ENCODE data around the gene CEBPG.

The CEBPG gene

GRCh38 chr19:33334271-33334670 is 39.2 kb upstream of the CEBPG start:
- TF ChIP-seq POLR2AphosphoS5 (IDR thresholded peaks at IDR 0.05; ENCODE audit: borderline replicate concordance, low read depth, low read length) (no peak), FOXP2 (optimal IDR thresholded peaks at IDR 0.05; ENCODE audit: control extremely low read depth, extremely low read length, insufficient read depth) (no peak), EZH2 (IDR thresholded peaks at IDR 0.05) (no peak)
- no peak overlapping the region for H3K9ac ChIP-seq (ENCODE audit: insufficient read length)
- H3K9me3 ChIP-seq (ENCODE audit: low read depth, low read length), result no peaks in the 10 kb centered on the region
- no peaks in the 10 kb centered on the region for H3K36me3 ChIP-seq (ENCODE audit: insufficient read depth, low read length)
- no peak overlapping the region for H3K27ac ChIP-seq
- no peak for DNase-seq (ENCODE audit: low read depth, low spot score)
- H3K4me3 ChIP-seq, result no peak overlapping the region

GRCh38 chr19:33335446-33335845 is 38.1 kb upstream of the CEBPG start:
- DNase-seq (ENCODE audit: low read depth, low spot score), result no peak
- TF ChIP-seq POLR2AphosphoS5 (IDR thresholded peaks at IDR 0.05; ENCODE audit: borderline replicate concordance, low read depth, low read length) (no peak), FOXP2 (optimal IDR thresholded peaks at IDR 0.05; ENCODE audit: control extremely low read depth, extremely low read length, insufficient read depth) (no peak), EZH2 (IDR thresholded peaks at IDR 0.05) (no peak)

GRCh38 chr19:33339016-33339984 is 34.2 kb upstream of the CEBPG start:
- TF ChIP-seq FOXP2 (optimal IDR thresholded peaks at IDR 0.05; ENCODE audit: control extremely low read depth, extremely low read length, insufficient read depth) (no peak), EZH2 (IDR thresholded peaks at IDR 0.05) (no peak), POLR2AphosphoS5 (IDR thresholded peaks at IDR 0.05; ENCODE audit: borderline replicate concordance, low read depth, low read length) (no peak)
- Histone ChIP-seq H3K27ac (no peak overlapping the region), H3K36me3 (ENCODE audit: insufficient read depth, low read length) (no peaks in the 10 kb centered on the region), H3K9me3 (ENCODE audit: low read depth, low read length) (no peaks in the 10 kb centered on the region), H3K4me3 (no peak overlapping the region), H3K9ac (ENCODE audit: insufficient read length) (no peak overlapping the region)
- no peak for DNase-seq (ENCODE audit: low read depth, low spot score)

More at GRCh38 chr19:33335446-33335845, 38.1 kb upstream of the CEBPG start:
- Histone ChIP-seq H3K36me3 (ENCODE audit: insufficient read depth, low read length) (no peaks in the 10 kb centered on the region), H3K9me3 (ENCODE audit: low read depth, low read length) (no peaks in the 10 kb centered on the region), H3K4me3 (no peak overlapping the region), H3K27ac (no peak overlapping the region), H3K9ac (ENCODE audit: insufficient read length) (no peak overlapping the region)

GRCh38 chr19:33340991-33341390 is 32.5 kb upstream of the CEBPG start:
- no peaks in the 10 kb centered on the region for H3K9me3 ChIP-seq (ENCODE audit: low read depth, low read length)
- H3K4me3 ChIP-seq, result no peak overlapping the region
- H3K9ac ChIP-seq (ENCODE audit: insufficient read length), result no peak overlapping the region
- no peak for DNase-seq (ENCODE audit: low read depth, low spot score)
- H3K36me3 ChIP-seq (ENCODE audit: insufficient read depth, low read length), result no peaks in the 10 kb centered on the region
- H3K27ac ChIP-seq, result no peak overlapping the region
- no peak for TF ChIP-seq POLR2AphosphoS5 (IDR thresholded peaks at IDR 0.05; ENCODE audit: borderline replicate concordance, low read depth, low read length)
- TF ChIP-seq FOXP2 (optimal IDR thresholded peaks at IDR 0.05; ENCODE audit: control extremely low read depth, extremely low read length, insufficient read depth), result no peak
- no peak for TF ChIP-seq EZH2 (IDR thresholded peaks at IDR 0.05)

- no peak overlapping the region for H3K4me3 ChIP-seq
These were observed 30.2 kb upstream of the CEBPG start for GRCh38 chr19:33343301-33343700.

GRCh38 chr19:33343859-33344572 is 29.5 kb upstream of the CEBPG start:
- Histone ChIP-seq H3K36me3 (ENCODE audit: insufficient read depth, low read length) (no peaks in the 10 kb centered on the region), H3K9ac (ENCODE audit: insufficient read length) (no peak overlapping the region), H3K27ac (no peak overlapping the region), H3K9me3 (ENCODE audit: low read depth, low read length) (no peaks in the 10 kb centered on the region), H3K4me3 (no peak overlapping the region)
- TF ChIP-seq FOXP2 (optimal IDR thresholded peaks at IDR 0.05; ENCODE audit: control extremely low read depth, extremely low read length, insufficient read depth) (no peak), EZH2 (IDR thresholded peaks at IDR 0.05) (no peak), POLR2AphosphoS5 (IDR thresholded peaks at IDR 0.05; ENCODE audit: borderline replicate concordance, low read depth, low read length) (no peak)
- DNase-seq (ENCODE audit: low read depth, low spot score), result no peak

More at GRCh38 chr19:33343301-33343700, 30.2 kb upstream of the CEBPG start:
- TF ChIP-seq EZH2 (IDR thresholded peaks at IDR 0.05) (no peak), POLR2AphosphoS5 (IDR thresholded peaks at IDR 0.05; ENCODE audit: borderline replicate concordance, low read depth, low read length) (no peak), FOXP2 (optimal IDR thresholded peaks at IDR 0.05; ENCODE audit: control extremely low read depth, extremely low read length, insufficient read depth) (no peak)
- Histone ChIP-seq H3K9ac (ENCODE audit: insufficient read length) (no peak overlapping the region), H3K36me3 (ENCODE audit: insufficient read depth, low read length) (no peaks in the 10 kb centered on the region), H3K27ac (no peak overlapping the region), H3K9me3 (ENCODE audit: low read depth, low read length) (no peaks in the 10 kb centered on the region)
- DNase-seq (ENCODE audit: low read depth, low spot score), result no peak

- Histone ChIP-seq H3K36me3 (ENCODE audit: insufficient read depth, low read length) (no peaks in the 10 kb centered on the region), H3K27ac (no peak overlapping the region), H3K4me3 (no peak overlapping the region), H3K9ac (ENCODE audit: insufficient read length) (no peak overlapping the region), H3K9me3 (ENCODE audit: low read depth, low read length) (no peaks in the 10 kb centered on the region)
- no peak for DNase-seq (ENCODE audit: low read depth, low spot score)
- TF ChIP-seq FOXP2 (optimal IDR thresholded peaks at IDR 0.05; ENCODE audit: control extremely low read depth, extremely low read length, insufficient read depth) (no peak), POLR2AphosphoS5 (IDR thresholded peaks at IDR 0.05; ENCODE audit: borderline replicate concordance, low read depth, low read length) (no peak), EZH2 (IDR thresholded peaks at IDR 0.05) (no peak)
These were observed 29.0 kb upstream of the CEBPG start for GRCh38 chr19:33344573-33344925.

- TF ChIP-seq FOXP2 (optimal IDR thresholded peaks at IDR 0.05; ENCODE audit: control extremely low read depth, extremely low read length, insufficient read depth) (no peak), POLR2AphosphoS5 (IDR thresholded peaks at IDR 0.05; ENCODE audit: borderline replicate concordance, low read depth, low read length) (no peak), EZH2 (IDR thresholded peaks at IDR 0.05) (no peak)
- Histone ChIP-seq H3K36me3 (ENCODE audit: insufficient read depth, low read length) (no peaks in the 10 kb centered on the region), H3K9me3 (ENCODE audit: low read depth, low read length) (no peaks in the 10 kb centered on the region), H3K9ac (ENCODE audit: insufficient read length) (no peak overlapping the region), H3K4me3 (no peak overlapping the region), H3K27ac (no peak overlapping the region)
- DNase-seq (ENCODE audit: low read depth, low spot score), result no peak
These were observed 28.3 kb upstream of the CEBPG start for GRCh38 chr19:33345163-33345562.
